GM19455 (cell line): ENCODE results near the gene MYRIP.

Source experiments
- ATAC-seq: cut with Tn5 transposase; IDR thresholded peaks from one replicate; pipeline ENCODE4 v1.9.1; 2021; ENCODE audit not compliant: unreplicated experiment

The MYRIP gene

DNA sequence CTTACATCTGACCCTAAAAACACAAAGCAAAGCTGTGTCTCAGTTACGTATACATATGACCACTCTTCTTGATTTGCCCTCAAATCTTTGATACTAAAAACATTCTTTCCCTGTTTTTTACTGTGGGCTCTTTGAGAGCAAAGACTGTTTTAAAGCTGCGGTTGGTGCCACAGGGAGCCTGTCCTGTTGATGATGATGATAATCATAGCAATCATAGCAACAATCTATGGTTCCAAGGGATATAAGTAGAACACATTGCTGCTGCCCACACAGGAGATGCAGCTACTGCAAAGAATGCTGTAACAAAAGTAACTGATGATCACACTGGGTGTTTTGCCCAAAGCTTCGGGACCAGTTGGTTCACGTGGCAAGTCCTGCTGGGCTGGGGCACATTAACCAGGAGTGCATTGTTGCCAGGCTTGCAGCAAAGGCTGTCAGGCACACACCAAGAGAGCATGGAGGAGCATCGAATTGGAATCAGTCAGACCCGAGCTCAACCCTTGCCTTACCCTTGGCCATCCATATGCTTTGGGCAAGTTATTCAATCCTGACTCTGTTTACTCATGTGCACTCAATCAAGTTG is 368.7 kb downstream of the MYRIP start:
- ATAC-seq, result no peak

- ATAC-seq, result peak; percentile 60
These were observed 369.6 kb downstream of the MYRIP start for GRCh38 chr3:40179016-40179415.

- no peak for ATAC-seq
These were observed 371.8 kb downstream of the MYRIP start for GRCh38 chr3:40181182-40181581.

DNA sequence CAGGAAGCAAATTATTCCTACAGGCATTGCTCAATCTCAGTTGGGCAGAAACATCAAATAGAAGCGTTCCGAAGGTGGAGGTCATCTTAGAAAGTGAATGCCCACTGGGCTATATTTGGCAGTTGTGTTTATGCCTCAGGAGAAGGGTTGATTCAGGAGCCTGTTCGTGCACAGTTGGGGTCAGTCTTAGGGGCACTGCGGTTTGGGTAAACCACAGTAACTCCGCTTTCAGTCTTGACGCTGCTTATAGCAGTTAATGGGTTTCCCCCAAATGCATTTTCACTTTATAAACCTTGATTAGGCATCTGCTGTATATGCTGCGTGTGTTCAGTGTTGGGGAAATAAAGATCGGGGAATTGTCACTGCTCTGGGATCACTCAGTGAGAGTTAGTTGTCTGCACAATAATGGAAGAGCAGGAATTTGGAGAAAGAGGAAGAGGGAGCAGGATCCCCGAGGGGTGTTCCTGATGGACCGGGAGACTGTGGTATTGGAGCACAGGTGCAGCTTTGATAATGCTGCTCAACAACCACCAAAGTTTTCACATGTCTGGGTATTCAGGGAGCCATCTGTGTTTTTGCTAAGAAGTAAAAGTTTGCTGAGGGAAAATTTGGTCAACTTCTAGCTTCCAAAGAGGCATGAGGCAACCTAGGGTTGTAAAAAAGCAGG is 375.8 kb downstream of the MYRIP start:
- peak; percentile 60 for ATAC-seq

- no peak for ATAC-seq
These were observed 377.1 kb downstream of the MYRIP start for GRCh38 chr3:40186508-40186907.

DNA sequence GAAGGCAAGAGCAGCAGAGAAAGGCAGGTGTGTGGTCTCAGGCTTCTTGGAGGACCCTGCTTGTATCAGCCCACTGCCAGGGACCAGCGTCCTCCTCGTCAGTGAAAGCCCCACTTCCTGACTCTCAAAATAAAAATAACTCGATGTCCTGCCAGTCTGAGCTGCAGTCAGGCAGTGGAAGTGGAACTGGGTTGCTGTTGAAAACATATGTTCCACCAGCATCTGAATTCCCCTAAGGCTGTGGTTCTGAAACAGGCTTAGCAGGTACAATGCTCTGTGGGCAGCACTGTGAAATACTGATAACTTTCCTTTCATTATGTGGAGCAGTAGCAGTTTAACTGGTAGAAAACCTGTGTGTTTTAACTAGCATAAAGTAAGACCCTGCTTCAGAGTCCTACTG is 378.5 kb downstream of the MYRIP start:
- peak; percentile 46 for ATAC-seq

- ATAC-seq, result no peak
These were observed 379.7 kb downstream of the MYRIP start for GRCh38 chr3:40189118-40189517.

- ATAC-seq, result no peak
These were observed 380.6 kb downstream of the MYRIP start for GRCh38 chr3:40190056-40190455.

GRCh38 chr3:40191251-40191650 is 381.8 kb downstream of the MYRIP start:
- ATAC-seq, result no peak

DNA sequence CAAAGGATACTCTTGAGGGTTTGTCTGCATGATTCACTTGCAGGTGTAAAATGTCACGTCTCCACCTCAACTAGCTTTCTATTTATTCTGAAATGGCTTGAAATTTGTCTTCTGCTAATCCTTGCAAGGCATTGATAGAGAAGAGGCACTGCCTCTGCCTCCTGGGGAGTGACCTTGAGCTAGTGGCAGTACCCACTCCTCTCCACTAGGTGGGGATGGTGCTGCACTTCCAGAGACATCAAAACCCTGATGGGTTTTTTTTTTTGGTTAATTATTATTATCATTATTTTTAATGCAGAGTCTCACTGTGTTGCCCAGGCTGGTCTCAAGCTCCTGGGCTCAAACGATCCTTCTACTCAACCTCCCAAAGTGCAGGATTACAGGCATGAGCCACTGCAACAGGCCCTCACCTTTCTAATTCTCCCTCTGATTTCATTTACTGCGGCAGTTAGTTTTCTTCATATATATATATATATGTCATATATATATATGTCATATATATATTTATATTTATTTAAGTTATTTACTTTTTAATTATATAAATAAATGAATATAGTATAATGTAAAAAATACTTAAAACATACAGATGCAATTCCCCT is 382.5 kb downstream of the MYRIP start:
- no peak for ATAC-seq

GRCh38 chr3:40192628-40193027 is 383.2 kb downstream of the MYRIP start:
- no peak for ATAC-seq

DNA sequence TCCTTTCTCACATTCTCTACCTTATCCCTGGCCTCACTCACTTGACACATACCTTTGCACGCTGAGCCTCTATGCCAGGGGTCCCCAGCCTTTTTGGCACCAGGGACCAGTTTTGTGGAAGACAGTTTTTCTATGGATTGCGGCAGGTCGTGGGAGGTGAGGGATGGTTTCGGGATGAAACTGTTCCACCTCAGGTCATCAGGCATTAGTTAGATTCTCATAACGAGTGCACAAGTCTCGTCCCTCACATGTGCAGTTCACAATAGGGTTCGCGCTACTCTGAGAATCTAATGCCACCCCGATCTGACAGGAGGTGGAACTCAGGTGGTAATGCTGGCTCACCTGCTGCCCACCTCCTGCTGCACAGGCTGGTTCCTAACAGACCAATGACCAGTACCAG is 387.6 kb downstream of the MYRIP start:
- no peak for ATAC-seq

- ATAC-seq, result no peak
These were observed 391.4 kb downstream of the MYRIP start for GRCh38 chr3:40200692-40201316.

- no peak for ATAC-seq
These were observed 392.4 kb downstream of the MYRIP start for GRCh38 chr3:40201770-40202169.

- no peak for ATAC-seq
These were observed 397.1 kb downstream of the MYRIP start for GRCh38 chr3:40206522-40206921.

GRCh38 chr3:40207796-40208195 is 398.4 kb downstream of the MYRIP start:
- no peak for ATAC-seq

GRCh38 chr3:40208251-40208650 is 398.8 kb downstream of the MYRIP start:
- ATAC-seq, result no peak

- ATAC-seq, result no peak
These were observed 402.2 kb downstream of the MYRIP start for GRCh38 chr3:40211579-40211978.

- no peak for ATAC-seq
These were observed 404.1 kb downstream of the MYRIP start for GRCh38 chr3:40213556-40213955.

- no peak for ATAC-seq
These were observed 405.6 kb downstream of the MYRIP start for GRCh38 chr3:40215015-40215414.

DNA sequence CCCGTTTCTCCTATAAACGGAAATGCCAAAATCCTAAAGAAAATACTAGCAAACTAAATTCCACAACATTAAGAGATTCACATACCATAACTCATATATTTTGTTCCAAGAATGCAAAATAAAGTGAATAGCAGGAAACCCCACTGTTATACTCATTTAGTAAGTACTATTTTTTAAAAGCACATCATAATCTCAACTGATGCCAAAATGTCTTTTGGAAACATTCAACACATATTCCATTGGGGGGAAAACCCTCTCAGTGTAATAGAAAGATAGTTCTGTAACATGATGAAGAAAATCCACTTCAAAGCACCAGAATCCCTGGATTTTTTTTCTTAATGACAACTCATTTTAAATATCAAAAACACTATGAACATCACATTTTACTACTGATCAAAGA is 407.1 kb downstream of the MYRIP start:
- ATAC-seq, result no peak

GRCh38 chr3:40223856-40224255 is 414.4 kb downstream of the MYRIP start:
- ATAC-seq, result no peak
